Retinal pigment epithelial cell (primary cell): ENCODE data around the gene BCL2A1.

Experiments used
- DNase-seq: peaks from one replicate; pipeline ENCODE4 v3.0.0-alpha.2; 2010; ENCODE audit warnings: low read depth
- H3K4me3 ChIP-seq: 2 replicates; pipeline ENCODE4 v1.5.1; 2011; ENCODE audit warnings: mild to moderate bottlenecking, low read length, control low read depth, moderate library complexity
- TF ChIP-seq, protein P1 (sequence below): conservative IDR thresholded peaks from 2 replicates; pipeline ENCODE4 v1.5.1; 2011; ENCODE audit warnings: low read depth, low read length, control low read depth, inconsistent platforms

Gene BCL2A1

DNA sequence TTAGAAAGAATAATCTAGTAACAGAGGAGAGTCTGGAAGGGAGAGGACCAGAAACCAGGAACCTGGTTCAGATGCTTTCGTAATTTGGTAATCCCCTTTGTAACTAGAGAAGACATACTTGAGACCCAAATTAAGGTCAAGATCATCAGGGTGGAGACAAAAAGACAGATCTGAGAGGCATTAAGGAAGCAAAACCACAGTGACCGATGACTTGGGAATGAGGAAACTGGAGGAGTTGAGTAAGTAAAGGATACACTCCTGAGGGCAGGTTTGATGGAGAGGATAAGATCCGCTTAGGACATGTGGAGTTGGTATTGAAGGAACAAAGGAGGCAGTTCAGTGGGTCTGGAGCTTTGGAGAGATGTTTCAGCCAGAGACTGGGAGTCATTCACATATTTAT, 23.6 kb upstream of the BCL2A1 start:
- H3K4me3 ChIP-seq = no peak overlapping the region
- TF ChIP-seq, protein P1, sequence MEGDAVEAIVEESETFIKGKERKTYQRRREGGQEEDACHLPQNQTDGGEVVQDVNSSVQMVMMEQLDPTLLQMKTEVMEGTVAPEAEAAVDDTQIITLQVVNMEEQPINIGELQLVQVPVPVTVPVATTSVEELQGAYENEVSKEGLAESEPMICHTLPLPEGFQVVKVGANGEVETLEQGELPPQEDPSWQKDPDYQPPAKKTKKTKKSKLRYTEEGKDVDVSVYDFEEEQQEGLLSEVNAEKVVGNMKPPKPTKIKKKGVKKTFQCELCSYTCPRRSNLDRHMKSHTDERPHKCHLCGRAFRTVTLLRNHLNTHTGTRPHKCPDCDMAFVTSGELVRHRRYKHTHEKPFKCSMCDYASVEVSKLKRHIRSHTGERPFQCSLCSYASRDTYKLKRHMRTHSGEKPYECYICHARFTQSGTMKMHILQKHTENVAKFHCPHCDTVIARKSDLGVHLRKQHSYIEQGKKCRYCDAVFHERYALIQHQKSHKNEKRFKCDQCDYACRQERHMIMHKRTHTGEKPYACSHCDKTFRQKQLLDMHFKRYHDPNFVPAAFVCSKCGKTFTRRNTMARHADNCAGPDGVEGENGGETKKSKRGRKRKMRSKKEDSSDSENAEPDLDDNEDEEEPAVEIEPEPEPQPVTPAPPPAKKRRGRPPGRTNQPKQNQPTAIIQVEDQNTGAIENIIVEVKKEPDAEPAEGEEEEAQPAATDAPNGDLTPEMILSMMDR = no peak
- no peak for DNase-seq

- no peak for DNase-seq
- TF ChIP-seq, protein P1 = no peak
- no peak overlapping the region for H3K4me3 ChIP-seq
These were observed 20.8 kb upstream of the BCL2A1 start for GRCh38 chr15:79991826-79992225.

DNA sequence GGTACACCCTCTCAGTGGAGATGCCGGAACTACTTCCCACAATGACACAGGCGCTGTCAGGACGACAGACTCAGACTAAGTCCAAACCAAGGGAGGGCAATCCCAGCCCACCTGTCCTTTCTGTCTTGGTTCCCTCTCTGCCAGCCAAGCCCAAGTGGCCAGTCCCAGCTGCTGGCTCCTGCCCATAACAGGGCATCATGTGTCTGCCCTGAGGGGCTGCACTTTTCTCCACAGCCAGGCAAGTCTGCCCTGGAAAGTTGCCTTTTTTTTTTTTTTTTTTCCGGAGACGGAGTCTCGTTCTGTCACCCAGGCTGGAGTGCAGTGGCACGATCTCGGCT, 20.0 kb upstream of the BCL2A1 start:
- H3K4me3 ChIP-seq = no peak overlapping the region
- TF ChIP-seq, protein P1 = no peak
- DNase-seq = no peak

GRCh38 chr15:79990280-79990996, 19.4 kb upstream of the BCL2A1 start:
- DNase-seq = no peak
- H3K4me3 ChIP-seq = no peak overlapping the region
- TF ChIP-seq, protein P1 = no peak

DNA sequence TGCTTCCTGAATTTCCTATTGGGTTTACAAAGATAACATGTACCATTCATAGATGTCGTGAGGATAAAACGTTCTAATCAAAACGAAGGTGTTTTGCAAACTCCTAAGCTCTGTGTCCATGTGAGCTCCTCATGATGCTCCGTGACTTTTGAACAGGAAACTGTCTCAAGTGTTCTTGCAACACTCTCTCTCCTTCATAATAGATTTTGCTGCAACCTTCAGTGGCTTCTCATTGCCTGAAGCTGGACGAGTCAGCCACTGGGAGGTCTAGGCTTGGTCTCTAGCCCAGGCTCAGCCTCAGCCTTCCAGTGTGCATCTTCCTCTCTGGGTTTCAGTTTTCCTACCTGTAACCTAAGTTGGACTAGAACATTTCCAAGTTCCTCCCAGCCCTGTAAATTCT, 18.7 kb upstream of the BCL2A1 start:
- TF ChIP-seq, protein P1 = no peak
- DNase-seq = no peak
- H3K4me3 ChIP-seq = no peak overlapping the region

DNA sequence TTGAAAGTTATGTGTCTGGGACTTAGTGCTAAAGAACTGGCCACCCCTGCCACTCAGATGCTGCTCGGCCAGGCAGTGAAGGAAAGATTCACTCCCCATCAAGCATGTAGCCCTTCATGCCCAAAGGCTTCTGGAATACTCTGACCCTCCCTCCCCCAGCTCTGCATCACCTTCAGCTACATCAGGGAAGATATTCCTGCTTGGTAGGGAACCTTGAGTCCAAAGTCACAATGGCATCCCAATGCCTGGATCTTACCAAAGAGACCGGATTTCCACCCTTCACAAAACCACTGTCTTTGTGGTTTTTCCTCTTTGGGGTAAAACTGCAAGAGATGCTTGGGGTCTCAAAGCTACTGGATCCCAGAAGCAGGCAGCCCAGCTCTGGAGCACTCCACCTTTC, 18.2 kb upstream of the BCL2A1 start:
- TF ChIP-seq, protein P1 = no peak
- no peak for DNase-seq
- H3K4me3 ChIP-seq = no peak overlapping the region

DNA sequence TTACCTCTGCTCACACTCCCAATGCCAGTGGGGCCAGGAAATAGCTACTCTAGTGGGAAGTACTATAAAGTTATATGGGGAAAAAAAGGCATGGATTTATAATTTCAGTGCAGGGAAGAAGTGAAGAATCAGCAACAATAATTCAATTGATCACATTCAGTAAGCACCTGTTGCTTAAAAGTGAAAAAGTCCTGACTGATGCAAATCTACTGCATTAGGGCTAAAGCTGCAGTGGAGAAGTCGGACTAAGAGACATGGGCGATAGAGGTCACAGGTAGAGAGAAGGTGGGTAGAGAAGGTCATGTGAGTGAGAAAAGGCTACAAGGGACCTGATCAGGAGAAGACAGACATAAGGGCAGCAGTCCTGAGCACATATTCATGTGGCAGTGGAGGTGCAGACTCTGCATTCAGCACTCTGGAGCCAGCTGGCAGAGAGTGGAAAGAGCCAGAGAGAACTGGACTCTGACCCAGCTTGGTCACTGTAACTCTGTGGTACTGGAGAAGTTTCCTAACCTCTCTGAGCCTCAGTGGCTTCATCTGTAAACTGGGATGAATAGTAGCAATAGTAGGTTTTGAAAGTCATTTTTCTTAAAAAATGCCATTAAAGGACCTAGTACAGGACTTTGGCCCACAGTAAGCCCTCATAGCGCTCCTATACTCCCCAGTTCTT, 17.6 kb upstream of the BCL2A1 start:
- H3K4me3 ChIP-seq = no peak overlapping the region
- no peak for DNase-seq
- TF ChIP-seq, protein P1 = no peak
